Measurements from ENCODE around the gene PPP3R2.

Gene PPP3R2

GRCh38 chr9:101631892-101632291, 37.1 kb upstream of the PPP3R2 start:
- Histone ChIP-seq H3K27ac (replicated peaks) (no peak overlapping the region), H3K4me3 (replicated peaks; ENCODE audit: insufficient read depth, low read length) (no peak overlapping the region), H3K27me3 (ENCODE audit: insufficient read depth, poor library complexity, severe bottlenecking) (no peaks in the 10 kb centered on the region)
- TF ChIP-seq POLR2AphosphoS5 (IDR thresholded peaks at IDR 0.05; ENCODE audit: low read depth) (no peak), GABPA (IDR thresholded peaks at IDR 0.05; ENCODE audit: low read depth) (no peak), SPI1 (IDR thresholded peaks at IDR 0.05; ENCODE audit: borderline replicate concordance, low read depth) (no peak), CTCF (IDR thresholded peaks at IDR 0.05; ENCODE audit: insufficient read depth, low read length) (no peak), REST (IDR thresholded peaks at IDR 0.05; ENCODE audit: insufficient replicate concordance, low read depth) (no peak)
- no peak for DNase-seq (ENCODE audit: low read depth in 1 of 2, low spot score in 1 of 2)

- TF ChIP-seq SPI1 (IDR thresholded peaks at IDR 0.05; ENCODE audit: borderline replicate concordance, low read depth), result no peak
- no peak for TF ChIP-seq CTCF (IDR thresholded peaks at IDR 0.05; ENCODE audit: insufficient read depth, low read length)
- TF ChIP-seq POLR2AphosphoS5 (IDR thresholded peaks at IDR 0.05; ENCODE audit: low read depth), result no peak
- no peak for TF ChIP-seq REST (IDR thresholded peaks at IDR 0.05; ENCODE audit: insufficient replicate concordance, low read depth)
- no peak for TF ChIP-seq GABPA (IDR thresholded peaks at IDR 0.05; ENCODE audit: low read depth)
- Histone ChIP-seq H3K27me3 (ENCODE audit: insufficient read depth, poor library complexity, severe bottlenecking) (no peaks in the 10 kb centered on the region), H3K27ac (replicated peaks) (no peak overlapping the region), H3K4me3 (replicated peaks; ENCODE audit: insufficient read depth, low read length) (no peak overlapping the region)
- peak in 1 of 2 experiments; percentile 3 for DNase-seq (ENCODE audit: low read depth in 1 of 2, low spot score in 1 of 2)
These were observed 34.9 kb upstream of the PPP3R2 start for GRCh38 chr9:101629636-101630035.

DNA sequence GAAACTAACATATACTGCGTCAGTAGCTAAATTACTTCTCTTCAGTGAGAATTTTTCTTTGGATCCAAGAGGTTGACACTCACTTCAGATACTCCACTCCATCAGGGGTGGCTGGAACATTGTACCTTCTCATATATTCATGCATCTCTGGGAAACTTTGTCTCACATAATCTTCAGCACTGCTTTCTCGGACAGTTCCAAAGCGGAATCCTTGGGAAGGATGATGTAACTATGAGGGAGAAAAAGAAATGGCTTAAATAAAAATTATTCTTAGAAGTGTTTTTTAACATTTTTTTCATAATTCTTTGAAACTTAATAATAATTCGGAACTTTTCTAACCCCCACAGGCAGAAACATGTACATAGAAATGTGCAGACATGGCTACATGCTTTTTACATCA, 33.4 kb upstream of the PPP3R2 start:
- TF ChIP-seq POLR2AphosphoS5 (IDR thresholded peaks at IDR 0.05; ENCODE audit: low read depth) (no peak), REST (IDR thresholded peaks at IDR 0.05; ENCODE audit: insufficient replicate concordance, low read depth) (peak; percentile 89)
- no peak overlapping the region for H3K4me3 ChIP-seq (replicated peaks; ENCODE audit: insufficient read depth, low read length)
- H3K27me3 ChIP-seq (ENCODE audit: insufficient read depth, poor library complexity, severe bottlenecking), result no peaks in the 10 kb centered on the region
- DNase-seq (ENCODE audit: low read depth in 1 of 2, low spot score in 1 of 2), result no peak
- no peak overlapping the region for H3K27ac ChIP-seq (replicated peaks)

DNA sequence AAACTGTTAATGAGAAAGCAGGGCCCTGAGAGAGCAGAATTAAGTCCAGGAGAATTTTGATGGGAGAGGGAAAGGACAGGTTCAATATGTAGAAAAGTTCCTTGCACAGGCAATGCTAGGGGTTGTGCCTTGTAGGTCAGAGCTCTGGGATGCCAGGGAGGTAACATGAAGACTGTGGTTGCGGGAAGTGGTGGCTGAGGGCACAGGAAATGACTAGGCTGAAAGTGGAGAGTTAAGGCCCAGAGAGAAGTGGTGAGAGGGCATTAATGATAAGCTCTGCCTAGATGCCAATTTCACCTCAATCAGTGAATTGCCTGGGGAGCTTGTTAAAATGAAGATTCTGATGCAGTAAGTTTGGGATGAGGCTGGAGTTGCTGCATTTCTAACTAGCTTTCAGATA, 31.5 kb upstream of the PPP3R2 start:
- peak in 1 of 2 experiments; percentile 53 for DNase-seq (ENCODE audit: low read depth in 1 of 2, low spot score in 1 of 2)
- Histone ChIP-seq H3K27ac (replicated peaks) (no peak overlapping the region), H3K4me3 (replicated peaks; ENCODE audit: insufficient read depth, low read length) (no peak overlapping the region), H3K27me3 (ENCODE audit: insufficient read depth, poor library complexity, severe bottlenecking) (no peaks in the 10 kb centered on the region)
- TF ChIP-seq CTCF (IDR thresholded peaks at IDR 0.05; ENCODE audit: insufficient read depth, low read length), result no peak
- no peak for TF ChIP-seq POLR2AphosphoS5 (IDR thresholded peaks at IDR 0.05; ENCODE audit: low read depth)
- no peak for TF ChIP-seq SPI1 (IDR thresholded peaks at IDR 0.05; ENCODE audit: borderline replicate concordance, low read depth)
- TF ChIP-seq REST (IDR thresholded peaks at IDR 0.05; ENCODE audit: insufficient replicate concordance, low read depth), result no peak
- no peak for TF ChIP-seq GABPA (IDR thresholded peaks at IDR 0.05; ENCODE audit: low read depth)
